GM12878 (cell line): ENCODE measurements around the gene NUP62. TPM values are rescaled to one million over a fixed set of nuclear protein-coding genes. Genes with fewer than 3 reads are reported as not detected.

ENCODE experiments used
- ATAC-seq: fragments of 200-7000 bp; cut with Tn5 transposase; 3 replicates; pipeline ENCODE4 v1.9.1; 2020; ENCODE audit warnings: mild to moderate bottlenecking, moderate library complexity
- BruUV-seq: library from RNA; stranded (reverse); fragments of 400-500 nt; replicated peaks from 2 replicates; lab custom pipeline; 2021; lab: Mats Ljungman, UMichigan
- CTCF ChIA-PET: fragments of 300-600 bp; sonication (Branson Sonifier 250); formaldehyde crosslinking; extraction: SDS; loops from one replicate; lab custom pipeline; 2021; ENCODE audit warnings: inconsistent platforms; lab: Yijun Ruan, JAX
- POLR2A ChIA-PET: fragments of 350-600 bp; formaldehyde crosslinking; extraction: SDS; loops from one replicate; lab custom pipeline; 2021; ENCODE audit warnings: inconsistent platforms; lab: Charles Lee
- RAD21 ChIA-PET: fragments of 300-600 bp; sonication (Branson Sonifier 250); formaldehyde crosslinking; loops from one replicate; lab custom pipeline; 2023; ENCODE audit warnings: antibody characterized with exemption; ENCODE audit not compliant: unreplicated experiment; lab: Charles Lee
- SMC1A ChIA-PET: fragments of 300-600 bp; sonication (Branson Sonifier 250); formaldehyde crosslinking; loops from one replicate; lab custom pipeline; 2023; ENCODE audit not compliant: unreplicated experiment, uncharacterized antibody; lab: Charles Lee
- DNase-seq: peaks from one replicate; pipeline ENCODE4 v3.0.0-alpha.2; 2011; ENCODE audit warnings: low read depth, low spot score
- FAIRE-seq: peaks from 3 replicates; lab custom pipeline; 2011; peaks lifted over from hg19 to GRCh38; lab: Jason Lieb, UNC
- H2AFZ ChIP-seq: 2 replicates; pipeline ENCODE4 v1.6.0; 2011; ENCODE audit warnings: low read depth, low read length, control low read depth; ENCODE audit not compliant: control insufficient read depth
- H3K27ac ChIP-seq: 2 replicates; pipeline ENCODE4 v1.5.1; 2011; ENCODE audit warnings: control low read depth; ENCODE audit not compliant: control insufficient read depth, insufficient read depth
- H3K27me3 ChIP-seq, 2 experiments: replicated peaks in 1 of 2; 2 replicates each; pipeline versions ENCODE4 v1.6.0 to v1.6.1; 2011; ENCODE audit warnings: low read length in 1 of 2; ENCODE audit not compliant: control insufficient read depth in 2 of 2, insufficient read depth in 2 of 2
- H3K36me3 ChIP-seq, 2 experiments: 2 replicates each; pipeline ENCODE4 v1.5.1; 2011; ENCODE audit warnings: low read length in 1 of 2; ENCODE audit not compliant: control insufficient read depth in 2 of 2, insufficient read depth in 2 of 2
- H3K4me1 ChIP-seq: 2 replicates; pipeline ENCODE4 v1.6.1; 2011; ENCODE audit warnings: mild to moderate bottlenecking, low read length, moderate library complexity, mixed read lengths; ENCODE audit not compliant: control insufficient read depth, insufficient read depth
- H3K4me2 ChIP-seq: 2 replicates; pipeline ENCODE4 v1.6.0; 2011; ENCODE audit warnings: control low read depth; ENCODE audit not compliant: control insufficient read depth, insufficient read depth
- H3K4me3 ChIP-seq: fragments of 200-600 bp; sonication (generic); 2 replicates; pipeline ENCODE4 v1.5.1; 2016
- H3K79me2 ChIP-seq: 2 replicates; pipeline ENCODE4 v1.6.0; 2011; ENCODE audit warnings: low read length; ENCODE audit not compliant: control insufficient read depth, insufficient read depth
- H3K9ac ChIP-seq: 2 replicates; pipeline ENCODE4 v1.8.0; 2011; ENCODE audit warnings: low read length, control low read depth, mixed read lengths; ENCODE audit not compliant: control insufficient read depth, insufficient read depth
- H3K9me3 ChIP-seq: replicated peaks from 3 replicates; pipeline ENCODE4 v1.5.1; 2011; ENCODE audit warnings: mild to moderate bottlenecking, low read length; ENCODE audit not compliant: control insufficient read depth, insufficient read depth
- H4K20me1 ChIP-seq: 2 replicates; pipeline ENCODE4 v1.6.0; 2011; ENCODE audit not compliant: control insufficient read depth, insufficient read depth
- ATF2 ChIP-seq: IDR thresholded peaks from 2 replicates; pipeline ENCODE4 v1.6.1; 2012; ENCODE audit warnings: low read length, inconsistent platforms
- CREB1 ChIP-seq: IDR thresholded peaks from 2 replicates; pipeline ENCODE4 v1.6.1; 2012; ENCODE audit warnings: low read depth, mild to moderate bottlenecking, inconsistent platforms
- HDAC6 ChIP-seq: fragments of 200-600 bp; sonication (generic); IDR thresholded peaks from one replicate; pipeline ENCODE4 v1.8.0; 2017; ENCODE audit warnings: antibody characterized with exemption; ENCODE audit not compliant: unreplicated experiment
- KLF5 ChIP-seq: fragments of 450-650 bp; IDR thresholded peaks from 2 replicates; pipeline ENCODE4 v1.6.1; 2014; ENCODE audit warnings: mild to moderate bottlenecking; ENCODE audit not compliant: partially characterized antibody
- MYB ChIP-seq: fragments of 150-350 bp; IDR thresholded peaks from 2 replicates; pipeline ENCODE4 v1.6.1; 2014; ENCODE audit warnings: mild to moderate bottlenecking, low read depth, low read length, borderline replicate concordance
- NFIC ChIP-seq: IDR thresholded peaks from 2 replicates; pipeline ENCODE4 v1.6.1; 2012; ENCODE audit warnings: low read depth, mild to moderate bottlenecking, inconsistent platforms, low read length, moderate library complexity
- WGBS: methylation state at CpG from one replicate; pipeline ENCODE4 v1.1.6; 2016; ENCODE audit warnings: low lambda C conversion rate; ENCODE audit not compliant: insufficient replicate concordance, insufficient coverage; ENCODE audit errors: missing lambda C conversion rate; 5-methylcytosine and 5-hydroxymethylcytosine counted together
- in situ Hi-C: fragments of 300-500 bp; cut with MboI; formaldehyde crosslinking; loops from 9 replicates; pipeline ENCODE4 v1.14.3; 2018; ENCODE audit warnings: mixed read lengths
- intact Hi-C: fragments of 100-400 bp; cut with micrococcal nuclease; formaldehyde crosslinking; loops from one replicate; pipeline ENCODE4 v1.14.2; 2022; ENCODE audit not compliant: unreplicated experiment
- polyA plus RNA-seq, 11 experiments: library from polyadenylated mRNA; depleted of rRNA in 4 of 11; unstranded in 6 of 11; stranded (reverse) in 5 of 11; fragments of >200 nt; fragmentation: Nextera tagmentation in 4 of 11; fragmentation: Illumina TruSeq in 1 of 11; extraction: Ambion mirVana in 4 of 11; extraction: Trizol in 1 of 11; gene quantifications; 1 replicate in 1 of 11; 2 replicates in 10 of 11; pipeline versions ENCODE4 v1.2.1 to v1.2.3, GENCODE V29; 2011 to 2016; ENCODE audit warnings: inconsistent platforms in 2 of 11, missing spikeins in 2 of 11, low read depth in 1 of 11
- total RNA-seq, 4 experiments: library from RNA; depleted of rRNA in 3 of 4; stranded (reverse); fragments of >200 nt in 3 of 4; fragmentation: Illumina TruSeq in 1 of 4; extraction: Trizol in 1 of 4; gene quantifications; 2 replicates each; pipeline versions ENCODE4 v1.2.1 to v1.2.3, GENCODE V29; 2013 to 2021

Gene NUP62
- total and polyA plus RNA-seq, 10 of the 15 experiments (the other 5 are each of a cell fraction or from before 2014, with no cell fraction given): 19.5 to 110 (median 66.9) TPM

GRCh38 chr19:49977076-49977475 lies 47.8 kb upstream of the NUP62 start (continued):
- TF ChIP-seq ATF2: no peak
- no peak for TF ChIP-seq CREB1
- no peak for TF ChIP-seq HDAC6
- TF ChIP-seq, all 136 proteins: peak for 0

GRCh38 chr19:49976496-49976895 lies 47.2 kb upstream of the NUP62 start:
- Histone ChIP-seq H3K36me3 (no peaks in the 10 kb centered on the region; a peak in 1 of 4 replicates), H3K4me2 (no peak overlapping the region), H3K27ac (no peak overlapping the region), H3K9me3 (no peaks in the 10 kb centered on the region), H2AFZ (no peak overlapping the region), H4K20me1 (no peaks in the 10 kb centered on the region), H3K4me1 (no peaks in the 10 kb centered on the region), H3K9ac (no peak overlapping the region), H3K4me3 (no peak overlapping the region), H3K27me3 (no peaks in the 10 kb centered on the region), H3K79me2 (no peaks in the 10 kb centered on the region)
- POLR2A ChIA-PET: no interaction called here
- in situ Hi-C loops (no loop called here), intact Hi-C loops (no loop called here)
- CTCF ChIA-PET: interaction anchor here (0.8 to 1.1 kb wide), 2 partner anchors 33 to 39 kb away, joined by 3 to 5 read pairs; no protein-coding TSS in a partner anchor
- DNase-seq: no peak
- WGBS: 94% methylated on average over 3 of the region's 3 CpGs
- BruUV-seq: no TSS peak
- SMC1A ChIA-PET: interaction anchor here (0.6 to 1.3 kb wide), 3 partner anchors 15 to 90 kb away, joined by 3 read pairs; no protein-coding TSS in a partner anchor
- TF ChIP-seq NFIC: no peak
- no peak for TF ChIP-seq KLF5
- no peak for TF ChIP-seq MYB
- ATAC-seq: no peak
- RAD21 ChIA-PET: no interaction called here
- FAIRE-seq: no peak
